ENCODE data around the gene SLC44A2. TPM values are rescaled to one million over a fixed set of nuclear protein-coding genes. Genes with fewer than 3 reads are reported as not detected.
A peak's percentile ranks its signal among the peaks of the same experiment; 100 is the strongest.
"Not testable (repeated sequence)": the region's sequence is repeated elsewhere in the genome, so short reads cannot be mapped to it uniquely, and the experiment has no call there.

SLC44A2 gene
- total and polyA plus RNA-seq, 3 experiments from 2014 or later: 70.5 to 285 (median 88.2) TPM

GRCh38 chr19:10654610-10655456, 29.5 kb downstream of the SLC44A2 start:
- Mint-ChIP-seq H3K27ac (peak overlapping the region; percentile 94 to 100 (median 97)), H3K36me3 (peaks cover 0 to 42% (median 4%) of the 10 kb centered on the region in 3 donors), H3K27me3 (peaks cover 0 to 10% of the 10 kb centered on the region in 2 donors), H3K4me3 (peak overlapping the region; percentile 95 to 98 (median 95)), H3K4me1 (peaks cover 46 to 62% (median 51%) of the 10 kb centered on the region in 3 donors), H3K9me3 (peaks cover 0 to 2% (median 0%) of the 10 kb centered on the region in 5 donors)
- Histone ChIP-seq H3K27me3 (ENCODE audit: insufficient read depth, low read length, poor library complexity, severe bottlenecking) (no peaks in the 10 kb centered on the region), H3K4me3 (ENCODE audit: low read length) (peak overlapping the region; percentile 87), H3K27ac (ENCODE audit: low read depth, low read length) (peak overlapping the region; percentile 99), H3K4me1 (ENCODE audit: insufficient read depth, low read length) (peaks cover 53% of the 10 kb centered on the region), H3K36me3 (ENCODE audit: insufficient read depth, low read length) (no peaks in the 10 kb centered on the region), H3K9me3 (ENCODE audit: low read length) (no peaks in the 10 kb centered on the region)
- peak in 3 of 5 donors; percentile 53 to 79 (median 58) for DNase-seq
- CTCF ChIA-PET: interaction anchor here (0.6 to 2.1 kb wide), 2 partner anchors 46 to 165 kb away, joined by 4 to 7 read pairs; partner anchors contain the start of gene QTRT1
- POLR2A ChIA-PET: interaction anchor here (0.5 to 0.6 kb wide), 2 partner anchors 17 to 542 kb away, joined by 3 read pairs; no protein-coding TSS in a partner anchor

- Histone ChIP-seq H3K4me3 (ENCODE audit: low read length) (peak overlapping the region; percentile 87), H3K36me3 (ENCODE audit: insufficient read depth, low read length) (peaks cover 5% of the 10 kb centered on the region), H3K9me3 (ENCODE audit: low read length) (no peaks in the 10 kb centered on the region), H3K4me1 (ENCODE audit: insufficient read depth, low read length) (peaks cover 62% of the 10 kb centered on the region), H3K27me3 (ENCODE audit: insufficient read depth, low read length, poor library complexity, severe bottlenecking) (no peaks in the 10 kb centered on the region), H3K27ac (ENCODE audit: low read depth, low read length) (peak overlapping the region; percentile 99)
- Mint-ChIP-seq H3K9me3 (peaks cover 0 to 2% (median 0%) of the 10 kb centered on the region in 5 donors), H3K4me1 (peaks cover 52 to 70% (median 57%) of the 10 kb centered on the region in 3 donors), H3K27ac (peak overlapping the region; percentile 91 to 100 (median 96)), H3K27me3 (peaks cover 0 to 10% of the 10 kb centered on the region in 2 donors), H3K36me3 (peaks cover 0 to 47% (median 4%) of the 10 kb centered on the region in 3 donors), H3K4me3 (peak overlapping the region; percentile 93 to 96 (median 95))
- no peak for DNase-seq
- ChIA-PET CTCF (interaction anchor here (0.6 to 3.5 kb wide), 5 partner anchors 11 to 166 kb away, joined by 3 to 17 read pairs (median 4); partner anchors contain the start of gene QTRT1), POLR2A (interaction anchor here (0.5 to 0.6 kb wide), 3 partner anchors 11 to 18 kb away, joined by 3 to 8 read pairs (median 3); no protein-coding TSS in a partner anchor)
Observed at GRCh38 chr19:10655457-10656312, 30.3 kb downstream of the SLC44A2 start.

- Mint-ChIP-seq H3K27me3 (no peaks in the 10 kb centered on the region), H3K9me3 (no peaks in the 10 kb centered on the region), H3K4me3 (peak overlapping the region in 5 of 7 donors; percentile 15 to 44 (median 38)), H3K36me3 (peaks cover 0 to 40% (median 4%) of the 10 kb centered on the region in 3 donors), H3K4me1 (peaks cover 50 to 81% (median 59%) of the 10 kb centered on the region in 3 donors), H3K27ac (peak overlapping the region in 6 of 8 donors; percentile 26 to 90 (median 71))
- DNase-seq: no peak
- H3K27ac ChIP-seq (ENCODE audit: low read depth, low read length): no peak overlapping the region
- peaks cover 75% of the 10 kb centered on the region for H3K4me1 ChIP-seq (ENCODE audit: insufficient read depth, low read length)
- POLR2A ChIA-PET: no interaction called here
- CTCF ChIA-PET: no interaction called here
- H3K4me3 ChIP-seq (ENCODE audit: low read length): no peak overlapping the region
- H3K36me3 ChIP-seq (ENCODE audit: insufficient read depth, low read length): peaks cover 17% of the 10 kb centered on the region
- no peaks in the 10 kb centered on the region for H3K27me3 ChIP-seq (ENCODE audit: insufficient read depth, low read length, poor library complexity, severe bottlenecking)
- H3K9me3 ChIP-seq (ENCODE audit: low read length): no peaks in the 10 kb centered on the region
Observed at GRCh38 chr19:10660346-10660745, 35.0 kb downstream of the SLC44A2 start.

GRCh38 chr19:10661946-10662345, 36.6 kb downstream of the SLC44A2 start:
- Histone ChIP-seq H3K27me3 (ENCODE audit: insufficient read depth, low read length, poor library complexity, severe bottlenecking) (no peaks in the 10 kb centered on the region), H3K36me3 (ENCODE audit: insufficient read depth, low read length) (peaks cover 17% of the 10 kb centered on the region), H3K4me3 (ENCODE audit: low read length) (no peak overlapping the region), H3K9me3 (ENCODE audit: low read length) (no peaks in the 10 kb centered on the region), H3K4me1 (ENCODE audit: insufficient read depth, low read length) (peaks cover 59% of the 10 kb centered on the region), H3K27ac (ENCODE audit: low read depth, low read length) (no peak overlapping the region)
- H3K27ac Mint-ChIP-seq: peak overlapping the region in 3 of 8 donors; percentile 23 to 83 (median 82)
- ChIA-PET CTCF (interaction anchor here (1.1 to 1.6 kb wide), 5 partner anchors 11 to 108 kb away, joined by 3 to 7 read pairs (median 5); no protein-coding TSS in a partner anchor), POLR2A (no interaction called here)
- no peaks in the 10 kb centered on the region for H3K9me3 Mint-ChIP-seq
- H3K27me3 Mint-ChIP-seq: no peaks in the 10 kb centered on the region
- DNase-seq: no peak
- H3K4me1 Mint-ChIP-seq: peaks cover 46 to 78% (median 55%) of the 10 kb centered on the region in 3 donors
- peaks cover 0 to 43% (median 4%) of the 10 kb centered on the region in 3 donors for H3K36me3 Mint-ChIP-seq
- peak overlapping the region in 3 of 7 donors; percentile 15 to 73 (median 29) for H3K4me3 Mint-ChIP-seq

- Mint-ChIP-seq H3K9me3 (no peaks in the 10 kb centered on the region), H3K4me3 (peak overlapping the region; percentile 6 to 67 (median 28)), H3K4me1 (peaks cover 47 to 77% (median 54%) of the 10 kb centered on the region in 3 donors), H3K36me3 (peaks cover 0 to 43% (median 0%) of the 10 kb centered on the region in 3 donors), H3K27ac (peak overlapping the region; percentile 23 to 85 (median 70)), H3K27me3 (no peaks in the 10 kb centered on the region)
- Histone ChIP-seq H3K4me1 (ENCODE audit: insufficient read depth, low read length) (peaks cover 53% of the 10 kb centered on the region), H3K36me3 (ENCODE audit: insufficient read depth, low read length) (peaks cover 17% of the 10 kb centered on the region), H3K27me3 (ENCODE audit: insufficient read depth, low read length, poor library complexity, severe bottlenecking) (no peaks in the 10 kb centered on the region), H3K4me3 (ENCODE audit: low read length) (no peak overlapping the region), H3K9me3 (ENCODE audit: low read length) (no peaks in the 10 kb centered on the region), H3K27ac (ENCODE audit: low read depth, low read length) (no peak overlapping the region)
- DNase-seq: no peak
- POLR2A ChIA-PET: interaction anchor here (0.5 kb wide), 1 partner anchor 12 kb away, joined by 12 read pairs; no protein-coding TSS in a partner anchor
- CTCF ChIA-PET: interaction anchor here (1.1 to 1.6 kb wide), 4 partner anchors 10 to 108 kb away, joined by 3 to 7 read pairs (median 4); no protein-coding TSS in a partner anchor
Observed at GRCh38 chr19:10662384-10663251, 37.3 kb downstream of the SLC44A2 start.

- CTCF ChIA-PET, DNase-seq: not testable (repeated sequence)
Observed at GRCh38 chr19:10663252-10663563, 37.9 kb downstream of the SLC44A2 start.

More at GRCh38 chr19:10663252-10663563, 37.9 kb downstream of the SLC44A2 start:
- H3K27ac Mint-ChIP-seq: peak overlapping the region in 5 of 8 donors; percentile 23 to 83 (median 73)
- H3K4me1 Mint-ChIP-seq: peaks cover 53 to 78% (median 60%) of the 10 kb centered on the region in 3 donors
- H3K4me3 ChIP-seq (ENCODE audit: low read length); H3K9me3 ChIP-seq (ENCODE audit: low read length); POLR2A ChIA-PET; H3K27me3 ChIP-seq (ENCODE audit: insufficient read depth, low read length, poor library complexity, severe bottlenecking); H3K27ac ChIP-seq (ENCODE audit: low read depth, low read length); H3K9me3 Mint-ChIP-seq; H3K27me3 Mint-ChIP-seq: not testable (repeated sequence)
- peaks cover 0 to 47% (median 0%) of the 10 kb centered on the region in 3 donors for H3K36me3 Mint-ChIP-seq
- Histone ChIP-seq H3K36me3 (ENCODE audit: insufficient read depth, low read length) (peaks cover 17% of the 10 kb centered on the region), H3K4me1 (ENCODE audit: insufficient read depth, low read length) (peaks cover 54% of the 10 kb centered on the region)
- peak overlapping the region in 1 of 7 donors; percentile 28 for H3K4me3 Mint-ChIP-seq
